Endometrial microvascular endothelial cells (primary cell): ENCODE results near the gene PTGDS. TPM values are rescaled to one million over a fixed set of nuclear protein-coding genes. Genes with fewer than 3 reads are reported as not detected.

Source experiments
- in situ Hi-C: cut with HindIII; loops from 2 replicates; pipeline ENCODE4 v1.10.0; 2017; ENCODE audit warnings: low sequenced_read_pairs, low pct_unique_long_range_greater_than_20kb; ENCODE audit errors: inconsistent ontology term
- total RNA-seq: library from RNA; depleted of rRNA; stranded (reverse); fragments of >200 nt; gene quantifications from one replicate; pipeline ENCODE4 v1.2.3, GENCODE V29; 2015; ENCODE audit errors: inconsistent ontology term

PTGDS gene
- total RNA-seq, 1 donor from 2014 or later: not detected

DNA sequence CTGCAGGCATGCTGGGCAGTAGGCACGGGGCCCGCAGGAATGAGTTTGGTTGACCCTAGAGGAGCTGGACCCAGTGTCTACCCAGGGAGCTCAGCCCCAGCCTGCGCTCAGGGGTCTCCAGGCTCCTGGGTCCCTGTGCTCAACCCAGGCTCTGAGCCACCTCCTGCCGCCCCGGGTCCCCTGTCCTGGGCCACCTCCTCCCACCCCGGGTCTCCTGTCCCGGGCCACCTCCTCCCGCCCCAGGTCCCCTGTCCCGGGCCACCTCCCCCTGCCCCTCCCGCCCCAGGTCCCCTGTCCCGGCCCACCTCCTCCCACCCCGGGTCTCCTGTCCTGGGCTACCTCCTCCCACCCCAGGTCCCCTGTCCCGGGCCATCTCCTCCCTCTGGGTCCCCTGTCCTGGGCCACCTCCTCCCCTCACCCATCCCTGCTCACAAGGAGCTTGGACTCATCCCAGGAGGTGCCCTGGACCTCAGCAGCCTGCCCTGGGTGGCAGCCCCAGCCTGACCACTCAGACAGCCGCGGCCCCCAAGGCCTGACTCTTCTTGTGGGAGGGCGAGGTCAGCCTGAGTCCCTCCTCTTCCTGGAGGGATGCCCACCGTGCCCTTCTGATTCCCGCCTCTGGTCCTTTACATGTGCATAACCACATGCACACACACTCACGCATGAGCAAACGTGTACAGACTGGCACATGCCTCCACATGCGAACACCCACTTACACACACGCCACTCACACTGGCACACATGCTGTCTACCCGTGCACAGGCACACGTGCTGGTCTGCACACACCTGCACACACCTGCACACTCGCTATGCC is 22.8 kb upstream of the PTGDS start:
- in situ Hi-C loops: no loop called here

DNA sequence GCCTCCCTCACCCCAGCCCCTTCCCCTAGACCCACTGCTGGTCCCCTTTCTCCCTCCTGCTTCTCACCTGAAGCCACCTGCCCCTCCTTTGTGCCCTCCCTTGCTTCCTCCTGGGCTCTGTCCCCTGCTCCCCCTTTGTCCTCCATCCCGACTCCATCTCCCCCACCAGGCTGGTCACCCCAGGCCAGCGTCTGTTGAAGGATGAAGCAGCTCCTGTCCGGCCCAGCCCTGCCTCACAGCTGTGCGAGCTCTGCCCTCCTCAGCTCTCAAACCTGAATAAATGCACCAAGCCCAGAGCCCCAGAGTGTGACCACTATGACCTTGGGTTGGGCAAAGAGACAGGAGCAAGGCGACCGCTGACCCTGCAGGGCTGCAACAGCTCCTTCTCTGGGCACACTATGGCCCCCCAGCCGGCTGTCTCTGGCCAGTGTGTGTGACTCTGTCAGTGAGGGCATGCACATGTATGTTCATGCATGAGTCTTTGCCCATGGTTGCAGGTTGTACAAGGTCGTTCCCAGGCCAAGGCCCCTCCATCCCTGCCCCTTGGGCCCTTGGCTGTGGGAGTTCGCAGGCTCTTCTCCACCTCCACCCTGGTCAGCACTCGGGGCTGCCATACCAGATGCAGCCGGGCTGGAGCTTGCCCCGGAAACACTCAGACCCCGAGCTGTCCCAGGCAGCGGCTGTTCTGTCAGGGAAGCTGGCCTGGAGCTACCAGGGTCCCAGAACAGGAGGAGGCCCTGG is 21.9 kb upstream of the PTGDS start:
- in situ Hi-C loops: no loop called here

DNA sequence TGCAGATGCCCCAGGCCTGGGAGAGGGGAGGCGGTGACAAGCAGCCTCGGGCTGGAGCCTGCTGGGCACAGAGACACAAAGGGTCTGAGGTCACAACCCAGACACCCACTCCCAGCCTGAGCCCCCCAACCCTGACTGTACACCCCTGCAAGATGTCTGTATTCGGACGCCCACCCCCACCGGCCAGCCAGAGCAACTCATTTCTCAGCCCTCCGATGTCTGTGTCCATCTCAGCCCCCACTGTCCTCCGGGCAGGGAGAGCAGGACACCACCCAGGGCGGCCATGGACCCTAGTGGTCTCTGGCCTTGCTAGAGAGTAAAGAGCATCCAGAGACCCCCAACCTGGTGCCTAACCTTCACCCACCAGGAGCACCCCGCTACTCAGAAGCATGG is 21.4 kb upstream of the PTGDS start:
- in situ Hi-C loops: no loop called here

DNA sequence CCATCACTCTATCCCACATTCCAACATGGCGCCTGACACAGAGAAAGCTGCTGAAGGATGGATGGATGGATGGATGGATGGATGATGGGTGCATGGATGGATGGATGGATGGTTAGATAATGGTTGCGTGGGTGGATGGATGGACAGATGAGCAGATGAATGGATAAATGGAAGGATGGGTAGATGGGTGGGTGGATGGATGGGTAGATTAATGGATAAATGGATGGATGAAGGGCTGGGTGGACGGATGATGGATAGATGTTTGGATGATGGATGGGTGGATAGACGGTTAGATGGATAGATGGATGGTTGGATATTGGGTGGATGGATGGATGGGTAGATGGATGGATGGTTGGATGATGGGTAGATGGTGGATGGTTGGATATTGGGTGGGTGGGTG is 20.7 kb upstream of the PTGDS start:
- in situ Hi-C loops: no loop called here

DNA sequence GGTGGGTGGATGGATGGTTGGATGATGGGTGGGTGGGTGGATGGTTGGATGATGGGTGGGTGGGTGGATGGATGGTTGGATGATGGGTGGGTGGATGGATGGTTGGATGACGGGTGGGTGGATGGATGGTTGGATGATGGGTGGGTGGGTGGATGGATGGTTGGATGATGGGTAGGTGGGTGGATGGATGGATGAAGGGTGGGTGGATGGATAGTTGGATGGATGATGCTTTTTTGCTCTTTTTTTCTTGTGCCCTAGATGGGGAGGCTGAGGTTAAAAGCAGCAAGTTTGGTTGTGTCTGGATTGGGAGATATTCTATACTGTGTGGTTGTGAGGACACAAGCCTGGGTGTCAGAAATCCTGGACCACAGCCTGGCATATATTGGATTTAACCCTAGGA is 19.8 kb upstream of the PTGDS start:
- in situ Hi-C loops: no loop called here

DNA sequence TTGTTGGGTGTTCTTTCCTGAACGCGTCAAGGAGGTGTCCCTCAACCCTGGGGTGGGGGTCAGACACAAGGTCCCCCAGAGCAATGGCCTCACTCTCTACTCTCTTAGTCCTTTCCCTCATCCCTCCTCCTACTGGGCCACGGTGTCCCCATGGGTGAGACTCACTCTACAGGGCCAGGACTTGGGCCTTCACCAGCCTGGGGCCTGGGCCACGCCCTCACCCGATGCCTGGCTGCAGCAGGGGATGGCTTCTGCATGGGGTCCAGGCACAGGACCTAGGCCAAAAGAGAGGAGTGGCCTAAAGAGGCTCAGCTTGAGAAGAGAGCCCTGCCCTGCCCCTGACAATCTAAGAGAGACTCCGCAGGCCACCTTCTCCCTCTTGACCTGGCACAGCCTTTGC is 19.4 kb upstream of the PTGDS start:
- in situ Hi-C loops: no loop called here

DNA sequence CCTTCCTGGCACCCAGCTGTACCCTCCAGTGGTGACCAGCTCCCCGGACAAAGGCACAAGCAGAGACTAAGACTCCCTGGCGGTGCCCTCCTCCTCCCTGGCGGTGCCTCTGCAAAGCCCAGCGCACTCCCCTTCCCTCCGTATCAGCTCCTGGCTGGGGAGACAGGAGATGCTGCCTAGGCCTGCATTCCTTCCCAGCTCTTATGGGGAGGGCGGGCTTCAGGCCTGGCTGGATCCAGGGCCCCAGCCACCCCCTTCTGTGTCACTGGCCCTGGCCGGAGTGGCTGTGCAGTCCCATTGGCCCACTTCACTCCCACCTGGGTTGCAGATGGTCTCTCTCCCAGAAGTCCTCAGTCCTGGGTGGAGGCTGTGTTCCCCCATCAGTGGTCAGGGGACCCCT is 18.8 kb upstream of the PTGDS start:
- in situ Hi-C loops: no loop called here

DNA sequence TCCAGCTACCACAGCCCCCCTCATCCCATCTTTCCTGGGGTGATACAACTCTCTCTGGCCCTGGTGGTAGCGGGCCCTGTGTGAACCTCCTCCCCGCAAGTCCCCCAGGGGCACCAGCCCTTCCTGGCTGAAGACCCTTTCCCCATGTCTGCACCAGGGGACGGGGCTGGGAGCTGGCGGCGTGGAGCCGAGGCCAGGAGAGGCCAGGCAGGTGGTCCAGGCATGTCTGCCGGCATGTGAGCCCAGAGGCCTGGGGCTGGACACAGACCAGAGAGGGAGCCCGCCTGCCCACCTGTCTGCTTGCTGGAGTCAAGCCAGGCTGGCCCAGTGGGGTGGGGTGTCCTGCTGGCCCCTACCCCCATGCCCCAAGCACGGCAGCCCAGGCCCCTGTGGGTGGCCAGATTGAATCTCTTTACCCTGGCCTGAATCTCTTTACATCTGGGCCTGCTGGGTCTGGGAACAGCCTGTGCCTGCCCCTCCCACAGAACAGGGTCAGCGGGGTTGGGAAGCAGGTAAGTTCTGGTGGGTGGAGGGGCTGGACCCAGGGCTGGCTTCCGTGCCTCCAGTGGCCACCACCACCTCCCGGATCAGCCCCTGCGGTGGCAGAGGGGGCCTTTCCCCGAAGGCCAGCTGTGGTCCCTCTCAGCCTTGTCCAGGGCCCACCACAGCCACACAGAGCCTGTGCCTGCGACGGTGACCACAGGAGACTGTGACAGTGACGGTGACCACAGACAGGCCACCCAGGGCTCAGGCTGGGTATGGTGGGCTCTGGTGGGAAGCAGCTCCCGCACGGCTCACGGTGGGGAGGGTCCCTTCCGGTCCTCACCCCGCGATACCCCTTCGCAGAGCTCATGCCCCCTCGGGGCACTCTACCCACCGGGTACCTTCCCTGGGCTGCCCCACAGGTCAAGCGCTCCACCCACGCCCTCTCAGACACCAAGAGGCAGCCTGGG is 18.1 kb upstream of the PTGDS start:
- in situ Hi-C loops: no loop called here

DNA sequence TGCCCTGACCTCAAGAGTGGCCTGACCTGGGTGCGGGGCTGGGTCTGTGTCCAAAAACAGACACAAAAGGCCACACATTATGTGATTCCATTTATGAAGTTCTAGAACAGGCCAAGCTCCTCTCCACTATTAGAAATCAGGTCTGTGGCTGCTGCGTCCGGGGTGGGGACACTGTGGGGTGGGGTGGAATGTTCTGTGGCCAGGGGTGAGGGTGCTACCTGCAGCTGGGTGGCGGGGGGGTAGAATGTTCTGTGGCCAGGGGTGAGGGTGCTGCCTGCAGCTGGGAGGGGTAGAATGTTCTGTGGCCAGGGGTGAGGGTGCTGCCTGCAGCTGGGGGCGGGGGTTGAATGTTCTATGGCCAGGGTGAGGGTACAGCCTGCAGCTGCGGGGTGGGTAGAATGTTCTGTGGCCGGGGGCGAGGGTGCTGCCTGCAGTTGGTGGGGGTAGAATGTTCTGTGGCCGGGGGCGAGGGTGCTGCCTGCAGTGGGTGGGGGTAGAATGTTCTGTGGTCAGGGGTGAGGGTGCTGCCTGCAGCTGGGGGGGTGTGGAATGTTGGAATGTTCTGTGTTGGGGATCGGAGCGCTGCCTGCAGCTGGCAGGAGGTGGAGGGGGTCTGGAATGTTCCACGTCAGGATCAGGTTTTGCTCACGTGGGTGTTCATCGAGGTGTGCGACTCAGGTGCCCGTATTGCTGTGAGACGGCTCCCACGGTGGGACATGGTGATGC is 16.9 kb upstream of the PTGDS start:
- in situ Hi-C loops: no loop called here

DNA sequence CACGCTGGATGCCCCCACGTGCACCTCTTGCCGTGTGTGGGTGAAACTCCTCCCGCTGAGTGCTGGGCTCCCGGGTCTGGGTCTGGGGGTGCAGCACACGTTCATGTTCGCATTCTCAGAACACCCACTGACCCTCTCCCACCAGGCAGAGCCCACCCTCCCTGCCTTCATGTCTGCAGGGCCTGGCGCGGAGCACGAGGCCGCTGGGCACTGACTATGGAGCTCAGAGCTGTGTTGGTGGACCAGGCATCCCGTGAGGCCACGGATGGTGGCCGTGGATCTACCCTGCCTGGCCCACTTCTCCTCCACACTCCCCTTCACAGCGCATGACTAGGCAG is 16.4 kb upstream of the PTGDS start:
- in situ Hi-C loops: no loop called here

DNA sequence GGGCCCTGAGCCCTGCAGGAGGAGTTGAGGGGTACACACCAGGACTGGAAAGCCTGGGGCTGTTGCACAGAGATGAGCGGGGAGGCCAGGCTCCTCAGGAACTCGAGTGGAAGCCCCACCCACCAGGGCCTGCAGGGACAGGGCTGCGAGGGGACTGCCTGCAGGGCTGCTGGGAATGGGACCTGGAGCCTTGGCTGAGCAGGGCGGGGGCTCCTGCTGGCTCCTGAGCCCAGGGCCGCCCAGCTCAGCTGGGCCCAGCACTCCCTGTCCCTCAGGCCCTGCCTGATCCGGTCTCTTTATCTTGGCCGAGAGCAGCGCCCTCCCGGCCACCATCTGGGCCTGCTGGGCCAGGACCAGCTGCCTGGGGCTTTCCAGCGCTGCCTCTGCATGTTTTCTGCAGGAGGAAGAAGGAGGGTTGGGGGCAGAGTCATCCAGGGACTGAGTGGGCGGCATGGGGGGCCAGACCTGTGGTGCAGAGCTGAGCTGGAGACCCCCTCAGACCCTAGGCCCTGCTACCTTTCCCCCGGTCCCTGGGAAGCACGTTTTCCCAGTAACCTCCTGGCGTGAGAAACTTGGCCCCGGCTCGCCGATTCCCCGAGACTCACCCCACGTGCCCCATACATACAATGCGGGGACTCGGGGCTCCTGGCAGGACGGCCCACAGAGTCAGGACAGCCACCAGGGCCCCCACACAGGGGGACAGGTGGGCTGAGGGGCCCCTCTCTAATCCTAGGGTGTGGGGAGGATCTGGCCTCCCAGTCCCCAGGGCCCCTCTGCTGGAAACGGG is 15.8 kb upstream of the PTGDS start:
- in situ Hi-C loops: no loop called here

DNA sequence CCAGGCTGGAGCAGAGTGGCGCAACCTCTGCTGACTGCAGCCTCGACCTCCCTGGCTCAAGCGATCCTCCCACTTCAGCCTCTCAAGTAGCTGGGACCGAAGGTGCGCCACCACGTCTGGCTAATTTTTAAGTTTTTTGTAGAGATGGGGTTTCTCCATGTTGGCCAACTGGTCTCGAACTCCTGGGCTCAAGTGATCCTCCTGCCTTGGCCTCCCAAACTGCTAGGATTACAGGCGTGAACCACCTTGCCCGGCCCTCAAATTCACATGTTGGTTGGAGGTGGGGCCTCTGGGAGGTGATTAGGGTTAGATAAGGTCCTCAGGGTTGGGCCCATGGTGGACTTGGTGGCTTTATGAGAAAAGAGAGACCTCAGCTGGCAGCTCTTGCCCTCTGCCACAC is 15.1 kb upstream of the PTGDS start:
- in situ Hi-C loops: no loop called here

DNA sequence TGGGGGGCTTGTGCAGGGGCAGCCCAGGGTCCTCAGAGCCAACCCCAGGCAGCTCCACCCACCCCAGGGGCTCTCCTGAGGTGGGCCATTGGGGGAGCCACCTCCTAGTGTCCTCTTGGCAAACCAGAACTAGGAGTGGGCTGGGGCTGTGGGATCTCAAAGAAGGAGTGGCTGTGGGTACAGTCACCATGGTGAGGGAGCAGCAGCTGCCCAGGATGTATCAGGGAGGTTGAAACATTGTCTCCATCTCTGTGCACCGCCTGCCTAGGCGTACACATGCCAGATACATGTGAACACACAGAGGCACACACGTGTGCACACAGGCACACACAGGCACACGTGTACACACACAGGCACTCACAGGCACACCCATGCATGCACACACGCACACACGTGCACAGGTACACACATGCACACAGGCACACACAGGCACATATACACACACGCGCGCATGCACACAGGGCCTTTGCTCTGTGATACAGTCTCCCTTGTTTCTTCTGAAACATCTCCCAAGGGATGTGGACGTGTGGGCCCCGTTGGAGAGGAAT is 14.5 kb upstream of the PTGDS start:
- in situ Hi-C loops: no loop called here

DNA sequence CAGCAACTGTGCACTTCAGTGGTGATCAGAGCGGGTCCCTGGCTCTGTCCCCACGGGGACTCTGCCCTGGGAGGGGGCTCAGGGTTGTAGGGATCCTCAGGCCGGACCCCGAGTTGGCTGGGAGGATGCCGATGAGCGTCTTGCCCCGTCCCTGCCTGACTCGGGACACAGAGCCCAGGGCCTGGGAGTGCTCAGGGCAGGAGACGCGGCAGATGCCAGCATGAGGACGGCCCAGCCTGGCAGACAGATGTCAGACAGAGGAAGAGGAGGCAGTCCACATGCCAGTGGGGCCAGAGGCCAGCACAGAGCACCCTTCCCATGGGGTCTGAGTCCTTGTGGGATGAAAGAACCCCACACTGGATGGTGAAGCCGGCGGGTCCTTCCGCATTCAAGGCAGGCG is 14.0 kb upstream of the PTGDS start:
- in situ Hi-C loops: no loop called here

DNA sequence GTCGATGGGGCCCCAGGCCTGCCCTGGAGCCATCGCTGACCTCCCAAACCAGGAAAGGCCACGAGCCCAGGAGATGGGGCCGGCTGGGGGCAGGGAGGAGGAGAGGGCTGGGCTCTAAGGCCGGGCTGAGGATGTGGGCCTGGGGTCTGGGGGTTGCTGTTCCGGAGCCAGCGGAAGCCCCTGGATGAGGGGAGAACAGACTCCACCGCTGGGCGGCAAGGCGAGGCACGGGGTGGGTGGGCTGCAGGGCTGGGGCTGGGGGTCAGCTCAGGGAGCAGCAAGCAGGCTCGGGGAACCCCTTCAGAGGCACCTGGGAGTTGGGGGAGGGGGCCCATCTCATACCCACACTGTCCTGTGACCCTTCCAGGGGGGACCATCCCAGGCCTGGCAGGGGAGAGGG is 13.6 kb upstream of the PTGDS start:
- in situ Hi-C loops: no loop called here

DNA sequence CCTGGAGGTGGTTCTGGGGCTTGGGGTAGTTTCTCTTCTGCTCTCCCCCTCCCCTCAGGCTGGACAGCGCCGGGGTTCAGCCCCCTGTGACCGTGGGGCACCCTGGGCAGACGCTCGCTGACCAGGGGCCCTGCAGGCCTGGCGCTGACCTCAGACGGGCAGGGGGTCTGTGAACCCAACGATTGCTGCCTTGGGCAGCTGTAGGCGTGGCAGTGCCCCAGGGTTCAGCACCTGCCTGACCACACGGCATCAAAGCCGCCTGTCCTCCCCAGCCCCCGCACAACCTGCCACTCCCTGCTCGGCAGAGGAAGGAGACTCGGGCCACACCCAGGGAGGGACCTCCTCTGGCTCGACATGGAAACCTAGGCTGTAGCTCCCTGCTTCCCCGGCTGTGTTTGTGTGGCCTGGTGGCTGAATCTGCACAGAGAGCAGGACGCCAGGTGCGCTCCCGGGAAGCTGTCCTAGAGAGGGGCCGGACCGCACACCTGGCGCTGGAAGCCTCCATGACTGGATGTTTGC is 13.1 kb upstream of the PTGDS start:
- in situ Hi-C loops: no loop called here

DNA sequence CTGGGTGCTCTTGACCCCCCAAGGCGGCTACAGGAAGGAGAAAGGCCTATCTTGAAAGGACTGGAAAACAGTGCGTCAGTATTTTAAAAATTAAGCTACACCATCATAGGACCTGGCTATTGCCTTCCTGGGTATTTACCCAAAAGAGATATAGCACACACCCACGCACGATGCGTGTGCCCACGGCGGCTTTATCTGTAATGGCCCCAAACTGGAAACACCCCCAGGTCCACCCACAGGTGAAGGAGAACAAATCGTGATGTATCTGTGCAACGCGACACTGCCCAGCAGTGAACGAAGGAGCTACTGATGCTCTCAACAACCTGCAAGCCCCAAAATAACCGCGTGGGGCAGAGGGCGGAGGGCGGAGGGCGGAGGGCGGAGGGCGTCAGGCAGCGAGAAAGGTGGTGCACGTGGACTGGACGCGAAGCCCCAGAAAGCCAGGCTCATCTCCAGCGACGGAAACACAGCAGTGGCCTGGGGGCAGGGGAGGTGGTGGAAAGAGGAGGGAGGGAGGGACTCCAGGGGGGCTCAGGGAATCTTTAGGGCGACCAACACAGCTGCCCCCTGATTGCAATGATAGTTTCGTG is 12.4 kb upstream of the PTGDS start:
- in situ Hi-C loops: no loop called here
